MM.1S (cell line): ENCODE data around the gene RALY.

Source experiments
- EZH2 ChIP-seq: fragments of 300-600 bp; sonication (generic); optimal IDR thresholded peaks from 2 replicates; pipeline ENCODE3; 2017; ENCODE audit warnings: low read depth, mild to moderate bottlenecking, antibody characterized with exemption, low read length, mixed read lengths
- EZH2phosphoT487 ChIP-seq: fragments of 300-600 bp; sonication (generic); IDR thresholded peaks from 2 replicates; pipeline ENCODE4 v1.6.1; 2018; ENCODE audit warnings: antibody characterized with exemption, low read length
- TF ChIP-seq, protein P1 (sequence below): fragments of 300-600 bp; sonication (generic); IDR thresholded peaks from 2 replicates; pipeline ENCODE4 v1.5.1; 2016; ENCODE audit warnings: antibody characterized with exemption, low read length, mixed read lengths

DNA sequence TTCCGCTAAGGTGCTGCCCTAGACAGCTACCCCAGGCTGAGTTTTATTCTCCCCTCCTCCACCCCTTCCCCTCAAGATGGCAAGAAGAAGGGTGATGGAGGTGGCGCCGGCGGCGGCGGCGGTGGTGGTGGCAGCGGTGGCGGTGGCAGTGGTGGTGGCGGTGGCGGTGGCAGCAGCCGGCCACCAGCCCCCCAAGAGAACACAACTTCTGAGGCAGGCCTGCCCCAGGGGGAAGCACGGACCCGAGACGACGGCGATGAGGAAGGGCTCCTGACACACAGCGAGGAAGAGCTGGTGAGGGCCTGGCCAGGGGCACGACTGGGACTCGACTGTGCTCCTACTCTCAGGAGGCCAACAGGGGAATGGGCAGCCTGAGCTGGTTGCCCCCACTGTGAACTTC lies 83.2 kb downstream of the RALY start:
- TF ChIP-seq, protein P1, sequence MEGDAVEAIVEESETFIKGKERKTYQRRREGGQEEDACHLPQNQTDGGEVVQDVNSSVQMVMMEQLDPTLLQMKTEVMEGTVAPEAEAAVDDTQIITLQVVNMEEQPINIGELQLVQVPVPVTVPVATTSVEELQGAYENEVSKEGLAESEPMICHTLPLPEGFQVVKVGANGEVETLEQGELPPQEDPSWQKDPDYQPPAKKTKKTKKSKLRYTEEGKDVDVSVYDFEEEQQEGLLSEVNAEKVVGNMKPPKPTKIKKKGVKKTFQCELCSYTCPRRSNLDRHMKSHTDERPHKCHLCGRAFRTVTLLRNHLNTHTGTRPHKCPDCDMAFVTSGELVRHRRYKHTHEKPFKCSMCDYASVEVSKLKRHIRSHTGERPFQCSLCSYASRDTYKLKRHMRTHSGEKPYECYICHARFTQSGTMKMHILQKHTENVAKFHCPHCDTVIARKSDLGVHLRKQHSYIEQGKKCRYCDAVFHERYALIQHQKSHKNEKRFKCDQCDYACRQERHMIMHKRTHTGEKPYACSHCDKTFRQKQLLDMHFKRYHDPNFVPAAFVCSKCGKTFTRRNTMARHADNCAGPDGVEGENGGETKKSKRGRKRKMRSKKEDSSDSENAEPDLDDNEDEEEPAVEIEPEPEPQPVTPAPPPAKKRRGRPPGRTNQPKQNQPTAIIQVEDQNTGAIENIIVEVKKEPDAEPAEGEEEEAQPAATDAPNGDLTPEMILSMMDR: no peak
- TF ChIP-seq EZH2: no peak
- TF ChIP-seq EZH2phosphoT487: no peak
